Hippocampal formation (tissue), 2 donors: ENCODE results near the gene GPC2.

Experiments used
- DNase-seq, 2 donors: peaks; one replicate each; lab custom pipeline; 2025; lab: John Stamatoyannopoulos, UW

GPC2 gene

DNA sequence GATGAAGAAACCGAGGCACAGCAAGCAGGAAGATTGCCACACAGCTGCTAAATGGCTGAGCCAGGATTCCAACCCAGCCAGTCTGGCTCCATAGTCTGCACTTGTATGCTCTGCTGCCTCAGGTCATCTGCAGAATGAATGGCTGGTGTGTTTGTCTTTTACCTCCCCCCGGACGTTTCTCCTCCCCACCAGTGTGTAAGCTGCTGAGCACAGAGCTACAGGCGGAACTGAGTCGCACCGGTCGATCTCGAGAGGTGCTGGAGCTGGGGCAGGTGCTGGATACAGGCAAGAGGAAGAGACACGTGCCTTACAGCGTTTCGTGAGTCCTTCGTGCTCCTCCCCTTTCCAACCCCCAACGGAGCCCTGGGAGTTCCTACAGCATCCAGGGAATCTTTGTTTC, 55.1 kb downstream of the GPC2 start:
- no peak for DNase-seq

DNA sequence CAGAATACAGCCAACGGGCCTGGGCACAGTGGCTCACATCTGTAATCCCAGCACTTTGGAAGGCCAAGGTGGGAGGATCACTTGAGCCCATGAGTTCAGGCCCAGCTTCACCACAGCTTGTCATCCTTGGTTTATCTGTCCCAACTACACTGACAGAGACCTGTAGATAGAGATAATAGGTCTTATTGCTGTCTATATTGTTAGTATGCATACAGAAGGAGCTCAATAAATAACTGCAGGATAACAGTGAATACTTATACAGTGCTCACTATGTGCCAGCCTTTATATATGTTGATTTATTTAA, 56.5 kb downstream of the GPC2 start:
- no peak for DNase-seq

DNA sequence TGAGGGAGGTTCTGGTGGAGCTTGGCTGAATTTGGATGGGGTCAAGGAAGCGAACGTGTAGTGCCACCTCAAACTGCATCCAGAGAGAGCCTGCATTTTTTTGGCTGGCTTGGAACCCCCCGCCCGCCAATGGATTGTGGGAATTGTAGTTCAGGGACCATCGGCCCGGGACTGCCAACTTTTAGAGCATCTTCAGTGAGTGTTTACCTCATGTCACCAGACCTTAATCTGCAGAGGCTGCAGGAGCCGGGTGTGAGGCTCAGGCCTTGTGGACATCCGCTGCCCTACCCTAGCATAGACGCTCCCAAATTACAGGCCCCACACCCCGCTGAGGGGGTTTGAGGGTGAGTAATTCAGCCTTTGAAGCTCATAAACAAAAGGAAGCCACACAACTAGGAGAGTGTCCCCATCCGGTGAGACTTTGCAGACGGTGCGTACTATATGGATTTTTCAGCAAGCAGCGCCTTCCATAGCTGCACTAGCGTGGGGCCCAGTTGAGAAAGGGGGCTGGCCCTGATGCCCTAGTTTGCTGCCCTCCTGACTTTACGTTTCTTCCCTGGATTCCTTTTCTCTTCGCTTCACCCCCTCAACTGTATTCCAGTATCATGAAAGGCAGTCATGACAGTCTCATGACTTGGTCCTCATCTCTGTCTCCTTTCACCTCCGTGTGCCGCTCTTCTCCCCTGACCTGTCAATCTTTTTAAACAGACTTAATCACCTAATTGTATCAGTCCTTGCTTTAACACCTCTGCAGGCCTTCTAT, 57.0 kb downstream of the GPC2 start:
- peak; percentile 85 for DNase-seq
